Caco-2 (cell line): ENCODE data around the gene CDH12. TPM values are rescaled to one million over a fixed set of nuclear protein-coding genes. Genes with fewer than 3 reads are reported as not detected.

Experiments used
- BruUV-seq: library from RNA; stranded (reverse); fragments of 400-500 nt; replicated peaks from 2 replicates; lab custom pipeline; 2021; lab: Mats Ljungman, UMichigan
- CTCF ChIA-PET: fragments of 300-600 bp; sonication (Branson Sonifier 250); formaldehyde crosslinking; loops from one replicate; lab custom pipeline; 2022; ENCODE audit warnings: antibody characterized with exemption; lab: Charles Lee
- POLR2A ChIA-PET: fragments of 300-600 bp; sonication (Branson Sonifier 250); formaldehyde crosslinking; loops from one replicate; lab custom pipeline; 2022; ENCODE audit warnings: antibody characterized with exemption; lab: Charles Lee
- DNase-seq, 2 experiments: peaks; one replicate each; pipeline versions ENCODE4 v3.0.0 to v3.0.0-alpha.2; 2020 to 2022
- H3K27me3 ChIP-seq: replicated peaks from 2 replicates; pipeline ENCODE4 v1.6.0; 2011; ENCODE audit warnings: low read length; ENCODE audit not compliant: control insufficient read depth, insufficient read depth
- H3K36me3 ChIP-seq: 2 replicates; pipeline ENCODE4 v1.5.1; 2011; ENCODE audit warnings: low read length; ENCODE audit not compliant: control insufficient read depth, insufficient read depth
- H3K4me1 ChIP-seq: fragments of 250-450 bp; sonication (Bioruptor Pico); 2 replicates; pipeline ENCODE4 v1.5.1; 2020; ENCODE audit warnings: mild to moderate bottlenecking
- H3K4me3 ChIP-seq: 2 replicates; pipeline ENCODE4 v1.5.1; 2011; ENCODE audit warnings: low read depth, mild to moderate bottlenecking, control low read depth, low read length
- H3K9me3 ChIP-seq: fragments of 250-450 bp; sonication (Bioruptor Pico); 2 replicates; pipeline ENCODE4 v1.5.1; 2020; ENCODE audit warnings: mild to moderate bottlenecking, moderate library complexity
- H3K27ac Mint-ChIP-seq: one replicate; pipeline ENCODE4 v1.8.0; 2022; ENCODE audit warnings: mixed read lengths; ENCODE audit not compliant: unreplicated experiment
- H3K27me3 Mint-ChIP-seq: one replicate; pipeline ENCODE4 v1.8.0; 2022; ENCODE audit warnings: mixed read lengths; ENCODE audit not compliant: insufficient read depth, unreplicated experiment
- H3K36me3 Mint-ChIP-seq: one replicate; pipeline ENCODE4 v1.8.0; 2022; ENCODE audit warnings: mild to moderate bottlenecking, mixed read lengths; ENCODE audit not compliant: insufficient read depth, unreplicated experiment
- H3K4me1 Mint-ChIP-seq: one replicate; pipeline ENCODE4 v1.8.0; 2022; ENCODE audit warnings: low read depth, mixed read lengths; ENCODE audit not compliant: unreplicated experiment
- H3K4me3 Mint-ChIP-seq: one replicate; pipeline ENCODE4 v1.8.0; 2022; ENCODE audit warnings: mild to moderate bottlenecking, moderate library complexity, mixed read lengths; ENCODE audit not compliant: unreplicated experiment
- H3K9me3 Mint-ChIP-seq: one replicate; pipeline ENCODE4 v1.8.0; 2022; ENCODE audit warnings: mixed read lengths; ENCODE audit not compliant: unreplicated experiment
- CTCF ChIP-seq, 2 experiments: fragments of 200-600 bp in 1 of 2; IDR thresholded peaks; 1 replicate in 1 of 2; 2 replicates in 1 of 2; pipeline versions ENCODE4 v1.5.1 to v1.8.0; 2011 to 2022; ENCODE audit warnings: antibody characterized with exemption in 1 of 2, control low read depth in 1 of 2, inconsistent platforms in 1 of 2, low read depth in 1 of 2, low read length in 1 of 2, mild to moderate bottlenecking in 1 of 2, moderate library complexity in 1 of 2; ENCODE audit not compliant: insufficient read depth in 1 of 2, severe bottlenecking in 1 of 2, unreplicated experiment in 1 of 2
- intact Hi-C: fragments of 100-400 bp; cut with micrococcal nuclease; formaldehyde crosslinking; loops from one replicate; pipeline ENCODE4 v1.10.0; 2022; ENCODE audit not compliant: unreplicated experiment
- total RNA-seq: library from RNA; stranded (reverse); gene quantifications from 2 replicates; pipeline ENCODE4 v1.2.3, GENCODE V29; 2022

Gene CDH12
- total RNA-seq, 1 experiment from 2014 or later: not detected

- no peaks in the 10 kb centered on the region for H3K36me3 ChIP-seq
- Mint-ChIP-seq H3K36me3 (no peaks in the 10 kb centered on the region), H3K27me3 (peaks cover 3% of the 10 kb centered on the region), H3K9me3 (no peaks in the 10 kb centered on the region), H3K4me3 (no peak overlapping the region), H3K27ac (no peak overlapping the region), H3K4me1 (no peaks in the 10 kb centered on the region)
- TF ChIP-seq CTCF (IDR thresholded peaks at IDR 0.05; ENCODE audit: insufficient read depth in 1 of 2, low read depth in 1 of 2, low read length in 1 of 2, severe bottlenecking in 1 of 2, unreplicated experiment in 1 of 2): no peak
- no peaks in the 10 kb centered on the region; the same call in 1 of the 2 replicates for H3K27me3 ChIP-seq
- no peaks in the 10 kb centered on the region for H3K9me3 ChIP-seq
- ChIA-PET CTCF (no interaction called here), POLR2A (no interaction called here)
- DNase-seq: no peak
- H3K4me3 ChIP-seq: no peak overlapping the region
- BruUV-seq: no TSS peak
- intact Hi-C loops: no loop called here
- H3K4me1 ChIP-seq: no peaks in the 10 kb centered on the region
These were observed 1021.9 kb downstream of the CDH12 start for GRCh38 chr5:21831145-21831787.

- POLR2A ChIA-PET: no interaction called here
- H3K4me3 Mint-ChIP-seq: no peak overlapping the region
- Histone ChIP-seq H3K9me3 (no peaks in the 10 kb centered on the region), H3K4me1 (no peaks in the 10 kb centered on the region), H3K4me3 (no peak overlapping the region), H3K36me3 (no peaks in the 10 kb centered on the region), H3K27me3 (no peaks in the 10 kb centered on the region; the same call in 1 of the 2 replicates)
- H3K4me1 Mint-ChIP-seq: no peaks in the 10 kb centered on the region
- intact Hi-C loops: no loop called here
- no peaks in the 10 kb centered on the region for H3K9me3 Mint-ChIP-seq
- H3K27ac Mint-ChIP-seq: no peak overlapping the region
- no peaks in the 10 kb centered on the region for H3K36me3 Mint-ChIP-seq
- peaks cover 9% of the 10 kb centered on the region for H3K27me3 Mint-ChIP-seq
- BruUV-seq: no TSS peak
- CTCF ChIA-PET: no interaction called here
- DNase-seq: no peak
- no peak for TF ChIP-seq CTCF (IDR thresholded peaks at IDR 0.05; ENCODE audit: insufficient read depth in 1 of 2, low read depth in 1 of 2, low read length in 1 of 2, severe bottlenecking in 1 of 2, unreplicated experiment in 1 of 2)
These were observed 1026.3 kb downstream of the CDH12 start for GRCh38 chr5:21826884-21827283.

- Mint-ChIP-seq H3K4me3 (no peak overlapping the region), H3K4me1 (no peaks in the 10 kb centered on the region), H3K36me3 (no peaks in the 10 kb centered on the region), H3K27me3 (peaks cover 8% of the 10 kb centered on the region), H3K9me3 (no peaks in the 10 kb centered on the region), H3K27ac (no peak overlapping the region)
- intact Hi-C loops: no loop called here
- Histone ChIP-seq H3K36me3 (no peaks in the 10 kb centered on the region), H3K4me1 (no peaks in the 10 kb centered on the region), H3K9me3 (no peaks in the 10 kb centered on the region), H3K4me3 (no peak overlapping the region), H3K27me3 (no peaks in the 10 kb centered on the region)
- no peak for DNase-seq
- no TSS peak for BruUV-seq
- POLR2A ChIA-PET: no interaction called here
- CTCF ChIA-PET: no interaction called here
- TF ChIP-seq CTCF (IDR thresholded peaks at IDR 0.05; ENCODE audit: insufficient read depth in 1 of 2, low read depth in 1 of 2, low read length in 1 of 2, severe bottlenecking in 1 of 2, unreplicated experiment in 1 of 2): no peak
These were observed 1029.6 kb downstream of the CDH12 start for GRCh38 chr5:21823588-21823987.
